Trophoblast cell (in vitro differentiated cells and primary cell): ENCODE results near the gene CAMSAP1.

ENCODE experiments used
- DNase-seq, 2 donors: peaks; one replicate each; pipeline ENCODE4 v3.0.0-alpha.2; 2016
- H2AFZ ChIP-seq: 2 replicates; pipeline ENCODE4 v1.6.1; 2013; ENCODE audit warnings: low read length, moderate library complexity, mild to moderate bottlenecking; ENCODE audit not compliant: insufficient read depth, poor library complexity
- H2AK5ac ChIP-seq: 2 replicates; pipeline ENCODE4 v1.6.1; 2013; ENCODE audit warnings: mild to moderate bottlenecking, low read length
- H2BK120ac ChIP-seq: 2 replicates; pipeline ENCODE4 v1.6.1; 2013; ENCODE audit warnings: low read length, mild to moderate bottlenecking, moderate library complexity; ENCODE audit not compliant: insufficient read depth, poor library complexity
- H2BK12ac ChIP-seq: 2 replicates; pipeline ENCODE4 v1.6.1; 2013; ENCODE audit warnings: mild to moderate bottlenecking, low read length, moderate library complexity
- H2BK5ac ChIP-seq: 2 replicates; pipeline ENCODE4 v1.6.1; 2013; ENCODE audit warnings: low read length, low read depth, moderate library complexity, mild to moderate bottlenecking; ENCODE audit not compliant: poor library complexity
- H3K14ac ChIP-seq: 2 replicates; pipeline ENCODE4 v1.6.1; 2013; ENCODE audit warnings: mild to moderate bottlenecking, low read length
- H3K18ac ChIP-seq: 2 replicates; pipeline ENCODE4 v1.6.1; 2013; ENCODE audit warnings: mild to moderate bottlenecking, low read length
- H3K23ac ChIP-seq: 2 replicates; pipeline ENCODE4 v1.6.1; 2013; ENCODE audit warnings: low read length
- H3K27ac ChIP-seq: 2 replicates; pipeline ENCODE4 v1.5.1; 2013; ENCODE audit warnings: low read depth, mild to moderate bottlenecking, inconsistent platforms, low read length, moderate library complexity
- H3K27me3 ChIP-seq: 2 replicates; pipeline ENCODE4 v1.6.1; 2013; ENCODE audit warnings: inconsistent platforms, mild to moderate bottlenecking, low read length, moderate library complexity; ENCODE audit not compliant: insufficient read depth
- H3K36me3 ChIP-seq, 2 experiments: 1 replicate in 1 of 2; 2 replicates in 1 of 2; pipeline ENCODE4 v1.6.1; 2013; ENCODE audit warnings: low read length in 2 of 2, mild to moderate bottlenecking in 2 of 2, moderate library complexity in 1 of 2; ENCODE audit not compliant: insufficient read depth in 2 of 2, control insufficient read depth in 1 of 2
- H3K4ac ChIP-seq: 2 replicates; pipeline ENCODE4 v1.6.1; 2013; ENCODE audit warnings: low read depth, mild to moderate bottlenecking, low read length, moderate library complexity
- H3K4me1 ChIP-seq, 2 experiments: 1 replicate in 1 of 2; 2 replicates in 1 of 2; pipeline ENCODE4 v1.6.1; 2013; ENCODE audit warnings: low read length in 2 of 2, mild to moderate bottlenecking in 2 of 2, moderate library complexity in 1 of 2; ENCODE audit not compliant: insufficient read depth in 2 of 2, control insufficient read depth in 1 of 2
- H3K4me2 ChIP-seq: 2 replicates; pipeline ENCODE4 v1.6.1; 2013; ENCODE audit warnings: inconsistent platforms, mild to moderate bottlenecking, low read length, moderate library complexity
- H3K4me3 ChIP-seq: 2 replicates; pipeline ENCODE4 v1.5.1; 2013; ENCODE audit warnings: mild to moderate bottlenecking, low read depth, low read length, inconsistent platforms
- H3K79me1 ChIP-seq: one replicate; pipeline ENCODE4 v1.6.1; 2013; ENCODE audit warnings: low read length
- H3K79me2 ChIP-seq: 2 replicates; pipeline ENCODE4 v1.6.1; 2013; ENCODE audit warnings: low read length, mild to moderate bottlenecking; ENCODE audit not compliant: control insufficient read depth, insufficient read depth, poor library complexity
- H3K9ac ChIP-seq: 2 replicates; pipeline ENCODE4 v1.6.1; 2013; ENCODE audit warnings: mild to moderate bottlenecking, low read length
- H3K9me3 ChIP-seq: 2 replicates; pipeline ENCODE4 v1.6.1; 2013; ENCODE audit warnings: low read depth, mild to moderate bottlenecking, control low read depth, inconsistent platforms, low read length; ENCODE audit not compliant: insufficient read depth
- H4K12ac ChIP-seq: 2 replicates; pipeline ENCODE4 v1.6.1; 2013; ENCODE audit warnings: low read depth, mild to moderate bottlenecking, low read length, moderate library complexity
- H4K8ac ChIP-seq: 2 replicates; pipeline ENCODE4 v1.6.1; 2013; ENCODE audit warnings: low read depth, mild to moderate bottlenecking, low read length, moderate library complexity
- H4K91ac ChIP-seq: one replicate; pipeline ENCODE4 v1.6.1; 2013; ENCODE audit warnings: low read depth, mild to moderate bottlenecking, low read length, moderate library complexity
- WGBS: extraction: QIAGEN DNeasy Blood & Tissue Kit; methylation state at CpG from one replicate; pipeline ENCODE4 v1.1.7; 2013; ENCODE audit warnings: missing lambda C conversion rate; ENCODE audit not compliant: insufficient read length, insufficient coverage; ENCODE audit errors: extremely low coverage; 5-methylcytosine and 5-hydroxymethylcytosine counted together

CAMSAP1 gene

DNA sequence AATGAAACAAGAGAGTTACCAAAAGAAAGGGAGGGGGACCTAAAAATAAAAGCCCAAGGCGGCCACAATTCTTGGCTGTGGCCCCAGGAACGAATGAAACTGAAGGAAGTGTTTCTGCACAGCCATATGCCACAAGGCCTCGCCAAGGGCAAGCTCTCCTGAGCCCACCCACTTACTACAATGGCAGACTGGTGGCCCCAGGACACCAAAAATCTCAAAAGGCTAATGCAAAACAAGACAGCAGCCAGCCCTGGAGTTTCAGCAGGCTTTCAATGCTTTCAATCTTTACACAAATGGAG, 4.0 kb downstream of the CAMSAP1 start:
- Histone ChIP-seq H3K4ac (peak overlapping the region; percentile 43), H2AFZ (no peak overlapping the region), H3K4me3 (no peak overlapping the region), H3K9me3 (peaks cover 3% of the 10 kb centered on the region), H3K79me1 (peaks cover 11% of the 10 kb centered on the region), H2BK12ac (no peak overlapping the region), H2BK5ac (no peak overlapping the region), H3K23ac (no peak overlapping the region), H3K14ac (no peak overlapping the region), H3K4me1 (peaks cover 4 to 10% of the 10 kb centered on the region in 2 experiments), H2AK5ac (no peak overlapping the region), H3K9ac (no peak overlapping the region), H3K79me2 (peaks cover 29% of the 10 kb centered on the region), H4K8ac (no peak overlapping the region), H4K91ac (no peak overlapping the region), H3K4me2 (no peak overlapping the region), H3K36me3 (peaks cover 0 to 2% of the 10 kb centered on the region in 2 experiments), H2BK120ac (no peak overlapping the region), H3K18ac (no peak overlapping the region), H3K27ac (no peak overlapping the region), H3K27me3 (no peaks in the 10 kb centered on the region), H4K12ac (no peak overlapping the region)
- WGBS, result no CpG with 5 or more reads among the region's 3 CpGs
- no peak for DNase-seq

- Histone ChIP-seq H3K27me3 (no peaks in the 10 kb centered on the region), H3K79me1 (peaks cover 6% of the 10 kb centered on the region), H3K4me1 (peaks cover 0 to 6% of the 10 kb centered on the region in 2 experiments), H2BK12ac (no peak overlapping the region), H4K8ac (no peak overlapping the region), H2AFZ (no peak overlapping the region), H3K4ac (peak overlapping the region; percentile 28), H3K14ac (no peak overlapping the region), H2AK5ac (no peak overlapping the region), H3K23ac (no peak overlapping the region), H3K9me3 (peaks cover 3% of the 10 kb centered on the region), H3K4me2 (no peak overlapping the region), H3K18ac (no peak overlapping the region), H4K91ac (no peak overlapping the region), H3K9ac (no peak overlapping the region), H3K79me2 (peaks cover 27% of the 10 kb centered on the region), H3K36me3 (peaks cover 0 to 2% of the 10 kb centered on the region in 2 experiments), H2BK5ac (no peak overlapping the region), H3K4me3 (no peak overlapping the region), H2BK120ac (no peak overlapping the region), H3K27ac (no peak overlapping the region), H4K12ac (no peak overlapping the region)
- no CpG with 5 or more reads among the region's 12 CpGs for WGBS
- DNase-seq, result no peak
These were observed 4.5 kb downstream of the CAMSAP1 start for GRCh38 chr9:135902655-135903357.

DNA sequence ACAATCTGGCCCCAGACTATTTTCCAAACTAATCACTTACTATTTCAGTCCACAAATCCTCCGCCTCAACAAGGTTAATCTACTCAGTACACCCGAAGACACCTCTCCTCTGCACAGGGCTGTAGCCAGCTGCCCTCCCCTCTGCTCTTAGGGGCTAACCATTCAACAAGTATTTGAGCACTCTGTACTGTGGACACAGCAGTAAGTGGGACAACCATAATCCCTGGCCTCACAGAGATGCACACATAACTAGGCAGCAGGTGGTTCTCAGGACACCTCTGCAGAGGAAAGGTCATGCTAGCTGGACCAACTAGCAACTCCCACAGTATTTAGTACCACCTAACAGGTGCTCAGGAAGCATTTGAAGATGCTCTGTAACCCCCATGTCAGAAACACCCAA, 5.5 kb downstream of the CAMSAP1 start:
- H3K9ac ChIP-seq, result no peak overlapping the region
- peaks cover 24% of the 10 kb centered on the region for H3K79me2 ChIP-seq
- H3K23ac ChIP-seq, result no peak overlapping the region
- H3K9me3 ChIP-seq, result peaks cover 3% of the 10 kb centered on the region
- H3K4me2 ChIP-seq, result no peak overlapping the region
- peaks cover 0 to 6% of the 10 kb centered on the region in 2 experiments for H3K4me1 ChIP-seq
- H3K18ac ChIP-seq, result no peak overlapping the region
- H3K27ac ChIP-seq, result no peak overlapping the region
- H4K12ac ChIP-seq, result no peak overlapping the region
- H3K27me3 ChIP-seq, result no peaks in the 10 kb centered on the region
- no peak overlapping the region for H4K91ac ChIP-seq
- H3K4me3 ChIP-seq, result no peak overlapping the region
- WGBS, result no CpG with 5 or more reads among the region's 2 CpGs
- no peak overlapping the region for H2AK5ac ChIP-seq
- no peak overlapping the region for H3K14ac ChIP-seq
- H3K36me3 ChIP-seq, result peaks cover 0 to 6% of the 10 kb centered on the region in 2 experiments
- peak overlapping the region; percentile 3 for H3K4ac ChIP-seq
- H2AFZ ChIP-seq, result no peak overlapping the region
- DNase-seq, result no peak
- no peak overlapping the region for H2BK12ac ChIP-seq
- H2BK5ac ChIP-seq, result no peak overlapping the region
- peaks cover 3% of the 10 kb centered on the region for H3K79me1 ChIP-seq
- no peak overlapping the region for H2BK120ac ChIP-seq
- no peak overlapping the region for H4K8ac ChIP-seq

- no peak overlapping the region for H3K23ac ChIP-seq
- H3K27ac ChIP-seq, result no peak overlapping the region
- H3K14ac ChIP-seq, result no peak overlapping the region
- H3K79me2 ChIP-seq, result peaks cover 21% of the 10 kb centered on the region
- H2AK5ac ChIP-seq, result no peak overlapping the region
- peaks cover 0 to 6% of the 10 kb centered on the region in 2 experiments for H3K36me3 ChIP-seq
- H3K4me1 ChIP-seq, result peaks cover 0 to 6% of the 10 kb centered on the region in 2 experiments
- H4K8ac ChIP-seq, result no peak overlapping the region
- no peak overlapping the region for H2BK12ac ChIP-seq
- H2AFZ ChIP-seq, result no peak overlapping the region
- no peaks in the 10 kb centered on the region for H3K79me1 ChIP-seq
- no peak overlapping the region for H4K91ac ChIP-seq
- no peak overlapping the region for H3K4me3 ChIP-seq
- H3K9me3 ChIP-seq, result peaks cover 3% of the 10 kb centered on the region
- no peak overlapping the region for H3K4me2 ChIP-seq
- no peak overlapping the region for H2BK120ac ChIP-seq
- WGBS, result no CpG with 5 or more reads among the region's 9 CpGs
- H3K27me3 ChIP-seq, result no peaks in the 10 kb centered on the region
- H4K12ac ChIP-seq, result no peak overlapping the region
- no peak overlapping the region for H2BK5ac ChIP-seq
- H3K4ac ChIP-seq, result peak overlapping the region; percentile 3
- H3K18ac ChIP-seq, result no peak overlapping the region
- no peak overlapping the region for H3K9ac ChIP-seq
- DNase-seq, result no peak
These were observed 6.2 kb downstream of the CAMSAP1 start for GRCh38 chr9:135901031-135901758.
